IMR-90 (cell line): ENCODE results near the gene SUV39H1. TPM values are rescaled to one million over a fixed set of nuclear protein-coding genes. Genes with fewer than 3 reads are reported as not detected.

Experiments used
- ATAC-seq: fragments of 200-7000 bp; cut with Tn5 transposase; 2 replicates; pipeline ENCODE4 v1.9.1; 2020; ENCODE audit warnings: low read depth, mild to moderate bottlenecking, moderate library complexity
- BruUV-seq: library from RNA; stranded (reverse); fragments of 400-500 nt; replicated peaks from 2 replicates; lab custom pipeline; 2021; lab: Mats Ljungman, UMichigan
- CTCF ChIA-PET: fragments of 300-600 bp; formaldehyde crosslinking; extraction: SDS; loops from one replicate; lab custom pipeline; 2021; ENCODE audit warnings: antibody characterized with exemption; lab: Yijun Ruan, JAX
- POLR2A ChIA-PET: fragments of 300-600 bp; sonication (Branson Sonifier 250); formaldehyde crosslinking; loops from one replicate; lab custom pipeline; 2022; ENCODE audit warnings: antibody characterized with exemption; ENCODE audit not compliant: unreplicated experiment; lab: Charles Lee
- DNase-seq: peaks from one replicate; pipeline ENCODE4 v3.0.0; 2013
- H2AFZ ChIP-seq: replicated peaks from 2 replicates; pipeline ENCODE3; 2013; ENCODE audit warnings: low read length, mild to moderate bottlenecking; ENCODE audit not compliant: poor library complexity
- H2AK5ac ChIP-seq: 2 replicates; pipeline ENCODE4 v1.6.1; 2013; ENCODE audit warnings: low read depth, low read length, inconsistent platforms
- H2AK9ac ChIP-seq: replicated peaks from 2 replicates; pipeline ENCODE3; 2013; ENCODE audit warnings: mild to moderate bottlenecking, low read depth, low read length, moderate library complexity; ENCODE audit not compliant: poor library complexity
- H2BK120ac ChIP-seq: 2 replicates; pipeline ENCODE4 v1.6.1; 2013; ENCODE audit warnings: low read depth, low read length, inconsistent platforms
- H2BK15ac ChIP-seq: 3 replicates; pipeline ENCODE4 v1.6.1; 2013; ENCODE audit warnings: low read depth, low read length, inconsistent platforms
- H2BK20ac ChIP-seq: 2 replicates; pipeline ENCODE4 v1.6.1; 2013; ENCODE audit warnings: low read depth, mild to moderate bottlenecking, inconsistent platforms, low read length, moderate library complexity
- H2BK5ac ChIP-seq: 2 replicates; pipeline ENCODE4 v1.6.1; 2013; ENCODE audit warnings: mild to moderate bottlenecking, low read depth, low read length, inconsistent platforms; ENCODE audit not compliant: poor library complexity, severe bottlenecking
- H3K14ac ChIP-seq: replicated peaks from 2 replicates; pipeline ENCODE4 v1.6.1; 2013; ENCODE audit warnings: low read depth, low read length, inconsistent platforms
- H3K18ac ChIP-seq: 2 replicates; pipeline ENCODE4 v1.6.1; 2013; ENCODE audit warnings: low read depth, low read length, control low read depth
- H3K23ac ChIP-seq: 2 replicates; pipeline ENCODE4 v1.6.1; 2013; ENCODE audit warnings: low read depth, low read length, inconsistent platforms
- H3K27ac ChIP-seq: 2 replicates; pipeline ENCODE4 v1.5.1; 2013; ENCODE audit warnings: mild to moderate bottlenecking, control low read depth, low read length; ENCODE audit not compliant: insufficient read depth
- H3K27me3 ChIP-seq: 2 replicates; pipeline ENCODE4 v1.6.1; 2013; ENCODE audit warnings: low read length; ENCODE audit not compliant: control insufficient read depth, insufficient read depth
- H3K36me3 ChIP-seq: 2 replicates; pipeline ENCODE4 v1.6.1; 2013; ENCODE audit warnings: low read length, mixed read lengths; ENCODE audit not compliant: control insufficient read depth, insufficient read depth
- H3K4ac ChIP-seq: 2 replicates; pipeline ENCODE4 v1.6.1; 2013; ENCODE audit warnings: low read depth, low read length, inconsistent platforms
- H3K4me1 ChIP-seq: 2 replicates; pipeline ENCODE4 v1.6.1; 2013; ENCODE audit warnings: low read length, mixed read lengths; ENCODE audit not compliant: control insufficient read depth, insufficient read depth
- H3K4me2 ChIP-seq: 2 replicates; pipeline ENCODE4 v1.6.1; 2013; ENCODE audit warnings: low read depth, mild to moderate bottlenecking, control low read depth, low read length, moderate library complexity
- H3K4me3 ChIP-seq: 2 replicates; pipeline ENCODE4 v1.5.1; 2013; ENCODE audit warnings: low read depth, mild to moderate bottlenecking, control low read depth, low read length, moderate library complexity; ENCODE audit not compliant: insufficient read depth
- H3K56ac ChIP-seq: 2 replicates; pipeline ENCODE4 v1.6.1; 2013; ENCODE audit warnings: low read length, inconsistent platforms; ENCODE audit not compliant: insufficient read depth; ENCODE audit errors: extremely low read depth
- H3K79me1 ChIP-seq, 2 experiments: 2 replicates each; pipeline ENCODE4 v1.6.1; 2013; ENCODE audit warnings: low read length in 2 of 2, inconsistent platforms in 1 of 2, low read depth in 1 of 2
- H3K9ac ChIP-seq: 2 replicates; pipeline ENCODE4 v1.6.1; 2013; ENCODE audit warnings: low read depth, low read length, control low read depth
- H3K9me1 ChIP-seq: 2 replicates; pipeline ENCODE4 v1.6.1; 2013; ENCODE audit warnings: low read length, inconsistent platforms; ENCODE audit not compliant: insufficient read depth
- H3K9me3 ChIP-seq: 2 replicates; pipeline ENCODE4 v1.6.1; 2013; ENCODE audit warnings: low read length; ENCODE audit not compliant: control insufficient read depth, insufficient read depth
- H4K20me1 ChIP-seq: 2 replicates; pipeline ENCODE4 v1.6.1; 2013; ENCODE audit warnings: low read length, inconsistent platforms; ENCODE audit not compliant: insufficient read depth
- H4K5ac ChIP-seq: 2 replicates; pipeline ENCODE4 v1.6.1; 2013; ENCODE audit warnings: mild to moderate bottlenecking, low read depth, low read length, control low read depth
- H4K8ac ChIP-seq, 2 experiments: 2 replicates each; pipeline ENCODE4 v1.6.1; 2013; ENCODE audit warnings: low read depth in 2 of 2, low read length in 2 of 2, control low read depth in 1 of 2, inconsistent platforms in 1 of 2
- H4K91ac ChIP-seq: 2 replicates; pipeline ENCODE4 v1.6.1; 2013; ENCODE audit warnings: low read depth, low read length, inconsistent platforms; ENCODE audit not compliant: insufficient read depth
- BHLHE40 ChIP-seq: fragments of 150-350 bp; IDR thresholded peaks from 2 replicates; pipeline ENCODE4 v1.6.1; 2016; ENCODE audit warnings: mild to moderate bottlenecking, low read depth, low read length
- CEBPB ChIP-seq: IDR thresholded peaks from 2 replicates; pipeline ENCODE4 v1.6.1; 2012; ENCODE audit warnings: low read depth, low read length, improper control_type of control experiment
- CHD1 ChIP-seq: IDR thresholded peaks from 2 replicates; pipeline ENCODE4 v1.6.1; 2012; ENCODE audit warnings: low read depth, low read length, improper control_type of control experiment
- FOS ChIP-seq: fragments of 150-350 bp; IDR thresholded peaks from 2 replicates; pipeline ENCODE4 v1.6.1; 2016; ENCODE audit warnings: low read depth, low read length
- MAFK ChIP-seq: IDR thresholded peaks from 2 replicates; pipeline ENCODE4 v1.6.1; 2012; ENCODE audit warnings: low read depth, low read length, improper control_type of control experiment
- MAZ ChIP-seq: IDR thresholded peaks from 2 replicates; pipeline ENCODE4 v1.6.1; 2012; ENCODE audit warnings: low read depth, mild to moderate bottlenecking, low read length, improper control_type of control experiment, moderate library complexity, borderline replicate concordance
- MXI1 ChIP-seq: IDR thresholded peaks from 2 replicates; pipeline ENCODE4 v1.6.1; 2012; ENCODE audit warnings: low read depth, mild to moderate bottlenecking, low read length, moderate library complexity, borderline replicate concordance
- NFE2L2 ChIP-seq: fragments of 150-350 bp; IDR thresholded peaks from 2 replicates; pipeline ENCODE4 v1.6.1; 2016; ENCODE audit warnings: low read depth, mild to moderate bottlenecking, low read length
- POLR2A ChIP-seq: IDR thresholded peaks from 2 replicates; pipeline ENCODE4 v1.6.1; 2012; ENCODE audit warnings: mild to moderate bottlenecking, low read depth, low read length
- RAD21 ChIP-seq: IDR thresholded peaks from 2 replicates; pipeline ENCODE4 v1.6.1; 2012; ENCODE audit warnings: low read length, improper control_type of control experiment
- RCOR1 ChIP-seq: IDR thresholded peaks from 2 replicates; pipeline ENCODE4 v1.6.1; 2012; ENCODE audit warnings: mild to moderate bottlenecking, low read length, improper control_type of control experiment; ENCODE audit not compliant: insufficient replicate concordance
- RFX5 ChIP-seq: IDR thresholded peaks from 2 replicates; pipeline ENCODE4 v1.8.0; 2012; ENCODE audit warnings: low read depth, mild to moderate bottlenecking, low read length, moderate library complexity
- SMC3 ChIP-seq: fragments of 150-350 bp; IDR thresholded peaks from 2 replicates; pipeline ENCODE4 v1.6.1; 2016; ENCODE audit warnings: low read depth, mild to moderate bottlenecking, antibody characterized with exemption, low read length, moderate library complexity
- WGBS, 2 experiments: methylation state at CpG; one replicate each; pipeline versions ENCODE4 v1.1.5 to v1.1.7; 2013; ENCODE audit warnings: missing lambda C conversion rate in 2 of 2; ENCODE audit not compliant: insufficient read length in 1 of 2; ENCODE audit errors: extremely low coverage in 2 of 2; 5-methylcytosine and 5-hydroxymethylcytosine counted together
- dilution Hi-C: fragments of 300-500 bp; cut with HindIII; formaldehyde crosslinking; loops from one replicate; pipeline ENCODE4 v1.14.3; 2018; ENCODE audit warnings: low sequenced_read_pairs; ENCODE audit not compliant: unreplicated experiment
- in situ Hi-C: fragments of 300-500 bp; cut with MboI; formaldehyde crosslinking; loops from 3 replicates; pipeline ENCODE4 v1.14.3; 2019; ENCODE audit warnings: low sequenced_read_pairs, inconsistent platforms, mixed read lengths
- intact Hi-C: fragments of 100-400 bp; cut with micrococcal nuclease; formaldehyde crosslinking; loops from 2 replicates; pipeline ENCODE4 v1.10.0; 2022
- polyA plus RNA-seq, 3 experiments: library from polyadenylated mRNA; depleted of rRNA; stranded (reverse); fragments of >200 nt; gene quantifications; 2 replicates each; pipeline ENCODE4 v1.2.3, GENCODE V29; 2012; ENCODE audit warnings: low replicate concordance in 1 of 3
- total RNA-seq: library from RNA; depleted of rRNA; stranded (reverse); fragments of >200 nt; gene quantifications from 2 replicates; pipeline ENCODE4 v1.2.3, GENCODE V29; 2012
- TF ChIP-seq, protein P1 (sequence below): fragments of 150-350 bp; IDR thresholded peaks from 2 replicates; pipeline ENCODE4 v1.6.1; 2016; ENCODE audit warnings: low read depth, mild to moderate bottlenecking, low read length, moderate library complexity, borderline replicate concordance
- TF ChIP-seq, protein P2 (sequence below): fragments of 150-350 bp; IDR thresholded peaks from 2 replicates; pipeline ENCODE4 v1.6.1; 2017; ENCODE audit warnings: mild to moderate bottlenecking, antibody characterized with exemption, low read length, low read depth
- TF ChIP-seq, protein P3 (sequence below): conservative IDR thresholded peaks from 2 replicates; pipeline ENCODE4 v1.5.1; 2012; ENCODE audit warnings: mild to moderate bottlenecking, low read depth, low read length, improper control_type of control experiment

The SUV39H1 gene
- total and polyA plus RNA-seq, 2 of the 4 experiments (the other 2 are of a cell fraction) = 6.6 to 8.6 TPM

DNA sequence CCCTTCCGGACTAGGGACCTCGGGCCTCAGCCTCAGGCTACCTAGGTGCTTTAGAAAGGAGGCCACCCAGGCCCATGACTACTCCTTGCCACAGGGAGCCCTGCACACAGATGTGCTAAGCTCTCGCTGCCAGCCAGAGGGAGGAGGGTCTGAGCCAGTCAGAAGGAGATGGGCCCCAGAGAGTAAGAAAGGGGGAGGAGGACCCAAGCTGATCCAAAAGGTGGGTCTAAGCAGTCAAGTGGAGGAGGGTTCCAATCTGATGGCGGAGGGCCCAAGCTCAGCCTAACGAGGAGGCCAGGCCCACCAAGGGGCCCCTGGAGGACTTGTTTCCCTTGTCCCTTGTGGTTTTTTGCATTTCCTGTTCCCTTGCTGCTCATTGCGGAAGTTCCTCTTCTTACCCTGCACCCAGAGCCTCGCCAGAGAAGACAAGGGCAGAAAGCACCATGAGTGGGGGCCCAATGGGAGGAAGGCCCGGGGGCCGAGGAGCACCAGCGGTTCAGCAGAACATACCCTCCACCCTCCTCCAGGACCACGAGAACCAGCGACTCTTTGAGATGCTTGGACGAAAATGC is 13.0 kb upstream of the SUV39H1 start, which contains the start of gene WAS:
WAS (plus strand) TSS at position 389 of the 572 bp plus-strand sequence; CDS start at position 444, 55 bp downstream.
- Histone ChIP-seq H3K27me3 (peaks cover 5% of the 10 kb centered on the region; the same call in 1 of the 2 replicates), H3K79me1 (no peaks in the 10 kb centered on the region), H2AK5ac (no peak within 1 kb of the TSS), H3K18ac (no peak within 1 kb of the TSS), H2BK15ac (no peak within 1 kb of the TSS), H2BK20ac (no peak within 1 kb of the TSS), H3K56ac (no peak within 1 kb of the TSS), H3K4me3 (no peak within 1 kb of the TSS), H3K27ac (no peak within 1 kb of the TSS), H3K4ac (no peak within 1 kb of the TSS), H4K91ac (no peak within 1 kb of the TSS), H3K9me1 (no peaks in the 10 kb centered on the region), H3K14ac (no peak within 1 kb of the TSS), H3K9ac (no peak within 1 kb of the TSS), H2AFZ (no peak within 1 kb of the TSS), H3K4me1 (no peaks in the 10 kb centered on the region), H3K4me2 (no peak within 1 kb of the TSS), H3K23ac (no peak within 1 kb of the TSS), H3K9me3 (no peaks in the 10 kb centered on the region), H3K36me3 (no peaks in the 10 kb centered on the region), H2BK120ac (no peak within 1 kb of the TSS), H2BK5ac (no peak within 1 kb of the TSS), H2AK9ac (no peak within 1 kb of the TSS), H4K5ac (no peak within 1 kb of the TSS), H4K20me1 (no peaks in the 10 kb centered on the region), H4K8ac (no peak within 1 kb of the TSS)
- no TSS peak for BruUV-seq
- no peak for DNase-seq
- ChIA-PET CTCF (interaction anchor here (0.6 kb wide), 1 partner anchor 87 kb away, joined by 4 read pairs; no protein-coding TSS in a partner anchor), POLR2A (no interaction called here)
- no peak for ATAC-seq
- intact Hi-C loops = no loop called here
- WGBS, 2 experiments = 64% methylated on average over 4 of the region's 13 CpGs; no CpG with 5 or more reads in 1 of the 2 experiments
- in situ Hi-C loops = no loop called here
- dilution Hi-C loops = no loop called here
- TF ChIP-seq, protein P1, sequence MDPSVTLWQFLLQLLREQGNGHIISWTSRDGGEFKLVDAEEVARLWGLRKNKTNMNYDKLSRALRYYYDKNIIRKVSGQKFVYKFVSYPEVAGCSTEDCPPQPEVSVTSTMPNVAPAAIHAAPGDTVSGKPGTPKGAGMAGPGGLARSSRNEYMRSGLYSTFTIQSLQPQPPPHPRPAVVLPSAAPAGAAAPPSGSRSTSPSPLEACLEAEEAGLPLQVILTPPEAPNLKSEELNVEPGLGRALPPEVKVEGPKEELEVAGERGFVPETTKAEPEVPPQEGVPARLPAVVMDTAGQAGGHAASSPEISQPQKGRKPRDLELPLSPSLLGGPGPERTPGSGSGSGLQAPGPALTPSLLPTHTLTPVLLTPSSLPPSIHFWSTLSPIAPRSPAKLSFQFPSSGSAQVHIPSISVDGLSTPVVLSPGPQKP = no peak
- TF ChIP-seq FOS = no peak
- no peak for TF ChIP-seq RAD21
- no peak for TF ChIP-seq MAZ
- TF ChIP-seq BHLHE40 = no peak
- TF ChIP-seq CHD1 = no peak
- TF ChIP-seq CEBPB = no peak
- no peak for TF ChIP-seq POLR2A
- TF ChIP-seq, protein P2, sequence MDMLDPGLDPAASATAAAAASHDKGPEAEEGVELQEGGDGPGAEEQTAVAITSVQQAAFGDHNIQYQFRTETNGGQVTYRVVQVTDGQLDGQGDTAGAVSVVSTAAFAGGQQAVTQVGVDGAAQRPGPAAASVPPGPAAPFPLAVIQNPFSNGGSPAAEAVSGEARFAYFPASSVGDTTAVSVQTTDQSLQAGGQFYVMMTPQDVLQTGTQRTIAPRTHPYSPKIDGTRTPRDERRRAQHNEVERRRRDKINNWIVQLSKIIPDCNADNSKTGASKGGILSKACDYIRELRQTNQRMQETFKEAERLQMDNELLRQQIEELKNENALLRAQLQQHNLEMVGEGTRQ = no peak
- TF ChIP-seq, protein P3, sequence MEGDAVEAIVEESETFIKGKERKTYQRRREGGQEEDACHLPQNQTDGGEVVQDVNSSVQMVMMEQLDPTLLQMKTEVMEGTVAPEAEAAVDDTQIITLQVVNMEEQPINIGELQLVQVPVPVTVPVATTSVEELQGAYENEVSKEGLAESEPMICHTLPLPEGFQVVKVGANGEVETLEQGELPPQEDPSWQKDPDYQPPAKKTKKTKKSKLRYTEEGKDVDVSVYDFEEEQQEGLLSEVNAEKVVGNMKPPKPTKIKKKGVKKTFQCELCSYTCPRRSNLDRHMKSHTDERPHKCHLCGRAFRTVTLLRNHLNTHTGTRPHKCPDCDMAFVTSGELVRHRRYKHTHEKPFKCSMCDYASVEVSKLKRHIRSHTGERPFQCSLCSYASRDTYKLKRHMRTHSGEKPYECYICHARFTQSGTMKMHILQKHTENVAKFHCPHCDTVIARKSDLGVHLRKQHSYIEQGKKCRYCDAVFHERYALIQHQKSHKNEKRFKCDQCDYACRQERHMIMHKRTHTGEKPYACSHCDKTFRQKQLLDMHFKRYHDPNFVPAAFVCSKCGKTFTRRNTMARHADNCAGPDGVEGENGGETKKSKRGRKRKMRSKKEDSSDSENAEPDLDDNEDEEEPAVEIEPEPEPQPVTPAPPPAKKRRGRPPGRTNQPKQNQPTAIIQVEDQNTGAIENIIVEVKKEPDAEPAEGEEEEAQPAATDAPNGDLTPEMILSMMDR = no peak
- no peak for TF ChIP-seq RFX5
- no peak for TF ChIP-seq NFE2L2
- TF ChIP-seq MAFK = no peak
- no peak for TF ChIP-seq RCOR1
- no peak for TF ChIP-seq SMC3
- TF ChIP-seq MXI1 = no peak
